Loucy (cell line): ENCODE measurements around the gene TOR3A.

Source experiments
- H2AFZ ChIP-seq: fragments of 200-600 bp; sonication (generic); 2 replicates; pipeline ENCODE4 v1.6.0; 2016; ENCODE audit warnings: antibody characterized with exemption, mild to moderate bottlenecking, low read length, moderate library complexity
- H3F3A ChIP-seq: fragments of 200-600 bp; 2 replicates; pipeline ENCODE4 v1.6.0; 2016; ENCODE audit warnings: antibody characterized with exemption, low read depth, mild to moderate bottlenecking
- H3K27me3 ChIP-seq: fragments of 200-600 bp; sonication (generic); 2 replicates; pipeline ENCODE4 v1.6.1; 2014; ENCODE audit warnings: low read length, mild to moderate bottlenecking; ENCODE audit not compliant: insufficient read depth, poor library complexity, severe bottlenecking
- H3K36me3 ChIP-seq: fragments of 200-600 bp; sonication (generic); 2 replicates; pipeline ENCODE4 v1.6.1; 2016; ENCODE audit warnings: low read length; ENCODE audit not compliant: insufficient read depth
- H3K4me1 ChIP-seq: fragments of 200-600 bp; sonication (generic); 2 replicates; pipeline ENCODE4 v1.5.1; 2014; ENCODE audit warnings: low read length, mild to moderate bottlenecking; ENCODE audit not compliant: insufficient read depth, poor library complexity, severe bottlenecking
- H3K4me2 ChIP-seq: fragments of 200-600 bp; sonication (generic); 2 replicates; pipeline ENCODE4 v1.6.0; 2014; ENCODE audit warnings: antibody characterized with exemption, low read length, low read depth, mild to moderate bottlenecking; ENCODE audit not compliant: poor library complexity, severe bottlenecking
- H3K4me3 ChIP-seq: fragments of 200-600 bp; sonication (generic); 2 replicates; pipeline ENCODE4 v1.5.1; 2014; ENCODE audit warnings: low read length, mild to moderate bottlenecking, mixed read lengths; ENCODE audit not compliant: poor library complexity, severe bottlenecking
- H3K79me2 ChIP-seq: fragments of 200-600 bp; sonication (generic); 2 replicates; pipeline ENCODE4 v1.6.1; 2014; ENCODE audit warnings: low read length; ENCODE audit not compliant: insufficient read depth
- H3K9ac ChIP-seq: fragments of 200-600 bp; sonication (generic); 2 replicates; pipeline ENCODE4 v1.6.0; 2014; ENCODE audit warnings: mild to moderate bottlenecking, low read depth, low read length, moderate library complexity; ENCODE audit not compliant: poor library complexity, severe bottlenecking
- H3K9me2 ChIP-seq: fragments of 200-600 bp; sonication (generic); replicated peaks from 2 replicates; pipeline ENCODE4 v1.6.1; 2016; ENCODE audit warnings: low read depth, low read length, mixed read lengths
- H3K9me3 ChIP-seq: fragments of 200-600 bp; sonication (generic); 2 replicates; pipeline ENCODE4 v1.6.1; 2014; ENCODE audit warnings: mild to moderate bottlenecking, antibody characterized with exemption, low read length, low read depth; ENCODE audit not compliant: insufficient read depth
- H4K20me1 ChIP-seq: fragments of 200-600 bp; sonication (generic); 2 replicates; pipeline ENCODE4 v1.6.0; 2014; ENCODE audit warnings: antibody characterized with exemption, low read length, mild to moderate bottlenecking; ENCODE audit not compliant: insufficient read depth, poor library complexity, severe bottlenecking
- CTCF ChIP-seq: fragments of 200-600 bp; sonication (generic); conservative IDR thresholded peaks from 2 replicates; pipeline ENCODE4 v1.5.1; 2014; ENCODE audit warnings: mild to moderate bottlenecking, antibody characterized with exemption, low read length
- EZH2phosphoT487 ChIP-seq: fragments of 200-600 bp; IDR thresholded peaks from 2 replicates; pipeline ENCODE4 v1.6.1; 2018; ENCODE audit warnings: antibody characterized with exemption, mild to moderate bottlenecking, moderate library complexity, borderline replicate concordance

TOR3A gene

GRCh38 chr1:179082333-179082998, 596 bp downstream of the TOR3A start:
- H3F3A ChIP-seq, result no peaks in the 10 kb centered on the region
- peak overlapping the region; percentile 70 for H3K9ac ChIP-seq
- H3K4me3 ChIP-seq, result peak overlapping the region; percentile 75
- H3K27me3 ChIP-seq, result no peaks in the 10 kb centered on the region
- H4K20me1 ChIP-seq, result peaks cover 9% of the 10 kb centered on the region
- H3K4me2 ChIP-seq, result peak overlapping the region; percentile 95
- H2AFZ ChIP-seq, result peak overlapping the region; percentile 78
- peaks cover 15% of the 10 kb centered on the region for H3K4me1 ChIP-seq
- H3K79me2 ChIP-seq, result peaks cover 49% of the 10 kb centered on the region
- TF ChIP-seq EZH2phosphoT487 (no peak), CTCF (no peak)
- H3K9me2 ChIP-seq, result no peaks in the 10 kb centered on the region
- H3K36me3 ChIP-seq, result 0 out of 2 replicates have a peak, but pooled peaks cover 3% of the 10 kb centered on the region
- H3K9me3 ChIP-seq, result no peaks in the 10 kb centered on the region

GRCh38 chr1:179082999-179083335, 1.1 kb downstream of the TOR3A start:
- 0 out of 2 replicates have a peak overlapping the region, but pooled peaks have one; percentile 78 for H2AFZ ChIP-seq
- H3K9me3 ChIP-seq, result no peaks in the 10 kb centered on the region
- H3K27me3 ChIP-seq, result no peaks in the 10 kb centered on the region
- H3K9ac ChIP-seq, result peak overlapping the region; percentile 70
- peaks cover 54% of the 10 kb centered on the region for H3K79me2 ChIP-seq
- peak overlapping the region; percentile 95 for H3K4me2 ChIP-seq
- H4K20me1 ChIP-seq, result peaks cover 9% of the 10 kb centered on the region
- H3K4me3 ChIP-seq, result peak overlapping the region; percentile 75
- 0 out of 2 replicates have a peak, but pooled peaks cover 3% of the 10 kb centered on the region for H3K36me3 ChIP-seq
- no peak for TF ChIP-seq EZH2phosphoT487
- no peak for TF ChIP-seq CTCF
- H3K9me2 ChIP-seq, result no peaks in the 10 kb centered on the region
- H3K4me1 ChIP-seq, result peaks cover 15% of the 10 kb centered on the region
- no peaks in the 10 kb centered on the region for H3F3A ChIP-seq

- H3K4me1 ChIP-seq, result peaks cover 15% of the 10 kb centered on the region
- peak overlapping the region; percentile 95 for H3K4me2 ChIP-seq
- H3K79me2 ChIP-seq, result peaks cover 57% of the 10 kb centered on the region
- TF ChIP-seq EZH2phosphoT487 (no peak), CTCF (no peak)
- no peaks in the 10 kb centered on the region for H3F3A ChIP-seq
- H3K9ac ChIP-seq, result peak overlapping the region; percentile 70
- H3K4me3 ChIP-seq, result peak overlapping the region; percentile 75
- peaks cover 9% of the 10 kb centered on the region for H4K20me1 ChIP-seq
- H3K27me3 ChIP-seq, result no peaks in the 10 kb centered on the region
- H3K9me2 ChIP-seq, result no peaks in the 10 kb centered on the region
- H2AFZ ChIP-seq, result no peak overlapping the region
- H3K36me3 ChIP-seq, result peaks cover 5% of the 10 kb centered on the region; the same call in 1 of the 2 replicates
- H3K9me3 ChIP-seq, result no peaks in the 10 kb centered on the region
Measured at GRCh38 chr1:179083533-179083932, 1.7 kb downstream of the TOR3A start.
